Vagina (tissue), 2 donors: ENCODE measurements around the gene DEAF1. TPM values are rescaled to one million over a fixed set of nuclear protein-coding genes. Genes with fewer than 3 reads are reported as not detected.

Source experiments
- DNase-seq, 2 donors: peaks; one replicate each; pipeline ENCODE4 v3.0.0-alpha.2; 2017; ENCODE audit errors: extremely low spot score in 2 of 2
- H3K27ac ChIP-seq: fragments of 200-600 bp; sonication (generic); one replicate; pipeline ENCODE4 v1.5.1; 2019
- H3K27me3 ChIP-seq: fragments of 200-600 bp; sonication (generic); one replicate; pipeline ENCODE4 v1.5.1; 2019
- H3K36me3 ChIP-seq, 2 donors: fragments of 200-600 bp; sonication (generic); one replicate each; pipeline ENCODE4 v1.5.1; 2017 to 2019
- H3K4me1 ChIP-seq: fragments of 200-600 bp; sonication (generic); one replicate; pipeline ENCODE4 v1.5.1; 2019
- H3K4me3 ChIP-seq, 2 donors: fragments of 200-600 bp; sonication (generic); 1 replicate in 1 of 2; 2 replicates in 1 of 2; pipeline ENCODE4 v1.5.1; 2016 to 2019
- H3K9me3 ChIP-seq: fragments of 200-600 bp; sonication (generic); one replicate; pipeline ENCODE4 v1.5.1; 2019
- POLR2A ChIP-seq, 2 donors: fragments of 450-650 bp; IDR thresholded peaks; one replicate each; pipeline ENCODE4 v1.6.1; 2017; ENCODE audit warnings: antibody characterized with exemption in 2 of 2, mild to moderate bottlenecking in 2 of 2, moderate library complexity in 2 of 2
- POLR2AphosphoS5 ChIP-seq, 2 donors: sonication (generic); formaldehyde crosslinking; IDR thresholded peaks; one replicate each; pipeline ENCODE4 v1.9.0; 2017; ENCODE audit warnings: antibody characterized with exemption in 2 of 2, mild to moderate bottlenecking in 2 of 2, low read depth in 1 of 2; ENCODE audit not compliant: insufficient read depth in 1 of 2
- intact Hi-C: fragments of 100-400 bp; cut with DNase I; formaldehyde crosslinking; loops from one replicate; pipeline ENCODE4 v1.15.1; 2023
- total RNA-seq: library from RNA; depleted of rRNA; stranded (reverse); fragments of >200 nt; gene quantifications from one replicate; pipeline ENCODE4 v1.2.3, GENCODE V29; 2016
- TF ChIP-seq, protein P1 (sequence below), 3 experiments: fragments of 450-650 bp in 2 of 3; fragments of 200-600 bp in 1 of 3; sonication (generic) in 1 of 3; IDR thresholded peaks; one replicate each; pipeline ENCODE4 v1.5.1; 2017 to 2019; ENCODE audit warnings: antibody characterized with exemption in 3 of 3, mild to moderate bottlenecking in 2 of 3, moderate library complexity in 2 of 3

The DEAF1 gene
- total RNA-seq, 1 donor from 2014 or later, result 33.6 TPM

DNA sequence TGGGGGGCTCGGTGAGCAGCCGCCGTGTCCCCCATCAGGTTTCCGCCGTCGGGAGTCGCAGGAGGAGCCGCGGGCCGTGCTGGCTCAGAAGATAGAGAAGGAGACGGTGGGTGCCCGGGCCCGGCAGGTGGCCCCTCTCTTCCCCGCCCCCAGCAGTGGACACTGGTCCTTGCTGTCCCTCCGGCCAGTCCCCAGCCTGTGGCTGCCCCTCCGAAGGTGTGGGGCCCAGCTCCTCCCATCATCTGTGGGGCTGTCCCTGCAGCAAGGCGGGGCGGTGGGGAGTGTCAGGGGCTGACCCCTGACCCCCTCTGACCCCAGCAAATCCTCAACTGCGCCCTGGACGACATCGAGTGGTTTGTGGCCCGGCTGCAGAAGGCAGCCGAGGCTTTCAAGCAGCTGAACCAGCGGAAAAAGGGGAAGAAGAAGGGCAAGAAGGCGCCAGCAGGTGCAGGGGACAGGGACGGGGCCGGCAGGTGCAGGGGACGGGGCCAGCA is 26.3 kb upstream of the DEAF1 start:
- Histone ChIP-seq H3K9me3 (no peaks in the 10 kb centered on the region), H3K36me3 (peaks cover 0 to 12% of the 10 kb centered on the region in 2 donors), H3K27ac (no peak overlapping the region), H3K4me1 (peaks cover 20% of the 10 kb centered on the region), H3K4me3 (no peak overlapping the region), H3K27me3 (no peaks in the 10 kb centered on the region)
- TF ChIP-seq, protein P1, sequence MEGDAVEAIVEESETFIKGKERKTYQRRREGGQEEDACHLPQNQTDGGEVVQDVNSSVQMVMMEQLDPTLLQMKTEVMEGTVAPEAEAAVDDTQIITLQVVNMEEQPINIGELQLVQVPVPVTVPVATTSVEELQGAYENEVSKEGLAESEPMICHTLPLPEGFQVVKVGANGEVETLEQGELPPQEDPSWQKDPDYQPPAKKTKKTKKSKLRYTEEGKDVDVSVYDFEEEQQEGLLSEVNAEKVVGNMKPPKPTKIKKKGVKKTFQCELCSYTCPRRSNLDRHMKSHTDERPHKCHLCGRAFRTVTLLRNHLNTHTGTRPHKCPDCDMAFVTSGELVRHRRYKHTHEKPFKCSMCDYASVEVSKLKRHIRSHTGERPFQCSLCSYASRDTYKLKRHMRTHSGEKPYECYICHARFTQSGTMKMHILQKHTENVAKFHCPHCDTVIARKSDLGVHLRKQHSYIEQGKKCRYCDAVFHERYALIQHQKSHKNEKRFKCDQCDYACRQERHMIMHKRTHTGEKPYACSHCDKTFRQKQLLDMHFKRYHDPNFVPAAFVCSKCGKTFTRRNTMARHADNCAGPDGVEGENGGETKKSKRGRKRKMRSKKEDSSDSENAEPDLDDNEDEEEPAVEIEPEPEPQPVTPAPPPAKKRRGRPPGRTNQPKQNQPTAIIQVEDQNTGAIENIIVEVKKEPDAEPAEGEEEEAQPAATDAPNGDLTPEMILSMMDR (IDR thresholded peaks at IDR 0.05), result no peak
- TF ChIP-seq POLR2A (IDR thresholded peaks at IDR 0.05) (no peak), POLR2AphosphoS5 (IDR thresholded peaks at IDR 0.05; ENCODE audit: insufficient read depth in 1 of 2, low read depth in 1 of 2) (no peak)
- intact Hi-C loops, result loop anchor here (10.0 kb wide), 1 partner anchor 166 kb away; no protein-coding TSS in a partner anchor
- DNase-seq, result no peak

DNA sequence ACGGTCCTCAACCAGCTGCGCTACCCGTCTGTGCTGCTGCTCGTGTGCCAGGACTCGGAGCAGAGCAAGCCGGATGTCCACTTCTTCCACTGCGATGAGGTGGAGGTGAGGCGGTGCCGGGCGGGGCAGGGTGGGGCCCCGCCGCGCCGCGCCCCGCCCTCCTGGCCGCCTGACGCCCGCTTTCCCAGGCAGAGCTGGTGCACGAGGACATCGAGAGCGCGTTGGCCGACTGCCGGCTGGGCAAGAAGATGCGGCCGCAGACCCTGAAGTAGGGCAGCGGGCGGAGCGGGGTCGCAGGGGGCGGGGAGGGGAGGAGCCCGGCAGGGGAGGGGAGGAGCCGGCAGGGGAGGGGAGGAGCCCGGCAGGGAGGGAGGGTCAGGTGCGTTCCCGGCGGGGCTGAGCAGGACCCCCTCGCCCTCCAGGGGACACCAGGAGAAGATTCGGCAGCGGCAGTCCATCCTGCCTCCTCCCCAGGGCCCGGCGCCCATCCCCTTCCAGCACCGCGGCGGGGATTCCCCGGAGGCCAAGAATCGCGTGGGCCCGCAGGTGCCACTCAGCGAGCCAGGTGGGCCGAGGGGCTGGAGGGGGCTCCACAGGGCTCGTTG is 25.7 kb upstream of the DEAF1 start:
- Histone ChIP-seq H3K27ac (no peak overlapping the region), H3K27me3 (no peaks in the 10 kb centered on the region), H3K36me3 (peaks cover 0 to 12% of the 10 kb centered on the region in 2 donors), H3K9me3 (no peaks in the 10 kb centered on the region), H3K4me3 (no peak overlapping the region), H3K4me1 (peaks cover 15% of the 10 kb centered on the region)
- intact Hi-C loops, result loop anchor here (10.0 kb wide), 1 partner anchor 166 kb away; no protein-coding TSS in a partner anchor
- DNase-seq, result peak in 1 of 2 donors; percentile 77
- no peak for TF ChIP-seq POLR2A (IDR thresholded peaks at IDR 0.05)
- no peak for TF ChIP-seq POLR2AphosphoS5 (IDR thresholded peaks at IDR 0.05; ENCODE audit: insufficient read depth in 1 of 2, low read depth in 1 of 2)
- TF ChIP-seq, protein P1 (IDR thresholded peaks at IDR 0.05), result no peak

DNA sequence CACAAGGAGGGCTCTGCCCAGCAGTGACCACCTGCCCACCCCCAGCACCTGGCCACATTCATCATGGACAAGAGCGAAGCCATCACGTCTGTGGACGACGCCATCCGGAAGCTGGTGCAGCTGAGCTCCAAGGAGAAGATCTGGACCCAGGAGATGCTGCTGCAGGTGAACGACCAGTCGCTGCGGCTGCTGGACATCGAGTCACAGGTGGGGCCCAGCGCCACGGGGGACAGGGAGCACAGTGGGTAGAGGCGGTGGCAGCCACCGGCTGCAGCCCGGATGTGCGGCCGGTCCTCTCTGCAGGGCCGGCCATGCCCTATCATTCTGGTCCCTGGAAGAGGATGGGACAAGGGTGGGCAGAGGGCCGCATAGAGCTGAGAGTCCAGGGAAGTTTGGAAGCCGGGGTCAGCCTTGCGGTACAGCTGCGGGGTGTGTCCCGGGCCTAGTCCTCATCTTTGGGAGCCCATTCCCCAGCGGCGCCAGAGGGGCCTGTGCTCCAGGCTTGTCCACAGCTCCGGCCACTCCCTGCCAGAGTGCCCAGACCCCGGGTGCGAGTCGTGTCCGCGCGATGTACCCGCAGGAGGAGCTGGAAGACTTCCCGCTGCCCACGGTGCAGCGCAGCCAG is 25.1 kb upstream of the DEAF1 start:
- Histone ChIP-seq H3K4me3 (no peak overlapping the region), H3K9me3 (no peaks in the 10 kb centered on the region), H3K4me1 (peaks cover 12% of the 10 kb centered on the region), H3K27ac (no peak overlapping the region), H3K27me3 (no peaks in the 10 kb centered on the region), H3K36me3 (peaks cover 0 to 12% of the 10 kb centered on the region in 2 donors)
- intact Hi-C loops, result loop anchor here (10.0 kb wide), 1 partner anchor 165 kb away; no protein-coding TSS in a partner anchor
- no peak for TF ChIP-seq POLR2A (IDR thresholded peaks at IDR 0.05)
- no peak for TF ChIP-seq POLR2AphosphoS5 (IDR thresholded peaks at IDR 0.05; ENCODE audit: insufficient read depth in 1 of 2, low read depth in 1 of 2)
- TF ChIP-seq, protein P1 (IDR thresholded peaks at IDR 0.05), result no peak
- peak in 1 of 2 donors; percentile 74 for DNase-seq

DNA sequence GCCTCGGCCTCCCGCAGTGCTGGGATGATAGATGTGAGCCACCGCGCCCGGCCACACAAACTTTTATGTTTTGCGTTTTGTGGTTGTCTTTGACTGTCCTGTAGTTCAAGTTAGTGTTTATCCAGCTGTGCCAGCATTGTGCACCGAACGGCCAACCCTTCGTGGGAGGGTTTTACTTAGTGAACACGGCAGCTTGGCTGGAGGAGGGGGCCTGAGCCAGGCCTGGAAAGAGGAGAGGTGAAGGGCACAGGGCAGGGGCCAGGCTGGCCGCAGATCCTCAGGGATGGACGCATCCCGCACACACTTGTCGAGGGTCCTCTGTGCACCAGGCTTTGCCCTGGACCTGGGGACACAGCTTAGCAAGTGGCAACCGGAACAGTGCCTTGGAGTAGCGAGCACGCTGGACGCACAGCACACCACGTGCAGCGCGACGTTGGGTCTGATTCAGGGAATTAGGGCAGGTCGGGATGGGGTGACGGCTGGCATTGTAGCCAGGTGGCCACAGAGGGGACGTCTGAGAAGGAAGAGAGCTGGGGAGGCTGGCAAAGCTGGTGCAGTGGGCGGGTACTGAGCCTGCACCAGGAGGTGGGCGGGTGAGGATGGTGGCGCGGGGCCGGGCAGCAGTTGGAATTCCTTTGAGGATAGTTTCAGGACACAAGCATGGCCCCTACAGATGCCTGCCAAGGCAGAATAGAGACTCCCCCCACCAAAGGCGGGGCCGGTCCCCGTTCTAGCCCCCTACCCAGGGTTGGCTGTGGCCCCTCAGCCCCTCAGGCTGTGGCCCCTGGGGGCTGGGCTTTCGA is 24.4 kb upstream of the DEAF1 start:
- H3K27me3 ChIP-seq, result no peaks in the 10 kb centered on the region
- H3K27ac ChIP-seq, result no peak overlapping the region
- H3K36me3 ChIP-seq, result peaks cover 0 to 12% of the 10 kb centered on the region in 2 donors
- no peak overlapping the region for H3K4me3 ChIP-seq
- TF ChIP-seq, protein P1 (IDR thresholded peaks at IDR 0.05), result no peak
- H3K4me1 ChIP-seq, result peaks cover 12% of the 10 kb centered on the region
- H3K9me3 ChIP-seq, result no peaks in the 10 kb centered on the region
- intact Hi-C loops, result loop anchor here (10.0 kb wide), 1 partner anchor 165 kb away; no protein-coding TSS in a partner anchor
- no peak for DNase-seq
